Suppressor macrophage (primary cell): ENCODE measurements around the gene RBFOX2.

Experiments used
- DNase-seq, 4 experiments: peaks; one replicate each; pipeline ENCODE4 v3.0.0-alpha.2; 2020 to 2022

RBFOX2 gene

GRCh38 chr22:35894937-35895708, 133.5 kb downstream of the RBFOX2 start:
- no peak for DNase-seq

DNA sequence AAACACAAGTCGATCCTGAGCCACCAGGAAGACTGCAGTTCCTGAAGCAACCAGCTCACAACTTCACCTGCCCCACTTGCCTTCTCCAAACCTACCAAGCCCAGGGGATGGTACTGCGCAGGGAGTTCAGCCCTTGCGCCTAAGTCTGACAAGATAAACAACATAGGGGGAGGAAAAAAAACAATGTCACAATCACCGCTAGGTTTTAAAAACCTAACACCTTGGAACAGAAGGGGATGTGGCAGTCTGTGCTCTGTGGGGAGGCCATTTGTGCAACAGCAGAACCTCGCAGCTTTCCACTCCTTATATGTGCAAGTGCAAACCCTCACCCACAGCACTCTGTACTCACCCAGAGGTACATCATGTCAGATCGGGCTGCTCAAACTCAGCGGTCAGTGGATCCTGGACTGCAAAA, 134.2 kb downstream of the RBFOX2 start:
- no peak for DNase-seq

DNA sequence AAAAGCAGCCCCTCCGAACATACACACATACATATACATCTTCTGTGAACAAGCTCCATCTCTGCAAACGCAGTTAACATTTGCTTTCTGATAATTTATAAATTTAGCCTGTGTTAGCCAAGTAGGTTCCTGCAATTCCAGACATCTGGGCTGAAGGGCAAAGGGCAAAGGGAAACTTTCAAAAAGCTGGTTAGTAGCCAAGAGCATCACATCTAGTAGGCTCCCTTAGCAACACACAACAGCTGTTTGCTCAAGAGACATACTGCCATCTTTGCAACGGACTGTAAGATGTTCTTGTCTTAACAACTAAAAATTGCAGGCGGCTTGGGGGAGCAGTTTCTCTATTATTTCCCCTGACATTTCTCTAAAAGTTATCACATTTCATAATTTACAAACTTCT, 134.9 kb downstream of the RBFOX2 start:
- DNase-seq, result no peak

GRCh38 chr22:35892192-35892591, 136.4 kb downstream of the RBFOX2 start:
- no peak for DNase-seq

GRCh38 chr22:35891442-35891841, 137.2 kb downstream of the RBFOX2 start:
- DNase-seq, result no peak

- DNase-seq, result no peak
These were observed 139.6 kb downstream of the RBFOX2 start for GRCh38 chr22:35889071-35889470.

DNA sequence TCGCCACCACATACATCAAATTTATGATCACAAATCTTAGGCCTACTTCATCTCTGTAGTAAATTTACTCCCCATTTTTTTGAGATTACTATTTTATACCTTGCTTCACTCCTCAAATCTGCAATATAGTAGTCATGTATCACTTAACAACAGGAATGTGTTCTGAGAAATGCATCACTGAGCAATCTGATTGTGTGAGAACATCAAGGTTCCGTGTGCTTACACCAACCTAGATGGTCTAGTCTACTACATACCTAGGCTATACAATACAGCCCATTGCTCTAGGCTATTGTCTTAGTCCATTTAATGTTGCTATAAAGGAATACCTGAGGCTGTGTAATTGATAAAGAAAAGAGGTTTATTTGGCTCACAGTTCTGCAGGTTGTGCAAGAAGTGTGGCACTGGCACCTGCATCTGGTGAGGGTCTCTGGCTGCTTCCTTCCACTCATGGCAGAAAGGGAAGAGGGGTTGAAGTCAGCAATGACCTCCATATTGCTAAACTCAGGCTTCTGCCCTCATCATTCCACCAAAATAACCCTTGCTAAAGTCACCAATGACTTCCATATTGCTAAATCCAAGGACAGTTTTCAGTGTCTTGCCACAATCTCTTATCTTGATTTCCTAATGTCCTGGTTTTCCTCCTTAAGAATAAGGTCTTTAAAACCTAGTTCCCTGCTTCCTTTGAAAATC, 140.3 kb downstream of the RBFOX2 start:
- DNase-seq, result no peak

DNA sequence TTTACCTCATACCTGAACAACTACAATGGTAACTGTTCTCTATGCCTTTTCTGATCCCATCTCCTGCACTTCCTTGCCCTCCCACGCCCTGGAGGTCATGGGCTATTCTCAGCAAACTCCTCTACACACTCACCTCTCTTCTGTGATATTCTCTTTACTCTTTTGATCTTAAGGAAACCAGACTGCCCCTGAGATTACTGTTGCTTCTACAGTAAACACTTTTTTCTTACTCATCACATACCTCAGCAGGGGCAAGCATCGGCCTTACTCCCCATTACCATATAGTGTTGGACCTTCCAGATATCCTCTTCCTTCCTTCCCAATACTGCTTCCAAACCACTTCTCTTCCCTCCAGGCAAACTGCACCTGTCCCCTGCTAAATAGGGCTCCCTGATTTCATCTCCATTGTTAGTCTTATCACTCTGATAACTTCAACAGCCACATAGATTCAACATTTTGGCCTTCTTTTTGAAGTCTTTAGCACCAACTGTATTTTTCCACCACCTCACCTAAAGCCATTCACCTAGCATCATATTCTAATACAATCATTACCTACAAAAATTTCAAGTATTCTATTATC, 141.2 kb downstream of the RBFOX2 start:
- DNase-seq, result no peak

- DNase-seq, result no peak
These were observed 142.3 kb downstream of the RBFOX2 start for GRCh38 chr22:35886309-35886708.

- DNase-seq, result no peak
These were observed 144.1 kb downstream of the RBFOX2 start for GRCh38 chr22:35884529-35884928.

GRCh38 chr22:35883031-35883620, 145.5 kb downstream of the RBFOX2 start:
- DNase-seq, result no peak

DNA sequence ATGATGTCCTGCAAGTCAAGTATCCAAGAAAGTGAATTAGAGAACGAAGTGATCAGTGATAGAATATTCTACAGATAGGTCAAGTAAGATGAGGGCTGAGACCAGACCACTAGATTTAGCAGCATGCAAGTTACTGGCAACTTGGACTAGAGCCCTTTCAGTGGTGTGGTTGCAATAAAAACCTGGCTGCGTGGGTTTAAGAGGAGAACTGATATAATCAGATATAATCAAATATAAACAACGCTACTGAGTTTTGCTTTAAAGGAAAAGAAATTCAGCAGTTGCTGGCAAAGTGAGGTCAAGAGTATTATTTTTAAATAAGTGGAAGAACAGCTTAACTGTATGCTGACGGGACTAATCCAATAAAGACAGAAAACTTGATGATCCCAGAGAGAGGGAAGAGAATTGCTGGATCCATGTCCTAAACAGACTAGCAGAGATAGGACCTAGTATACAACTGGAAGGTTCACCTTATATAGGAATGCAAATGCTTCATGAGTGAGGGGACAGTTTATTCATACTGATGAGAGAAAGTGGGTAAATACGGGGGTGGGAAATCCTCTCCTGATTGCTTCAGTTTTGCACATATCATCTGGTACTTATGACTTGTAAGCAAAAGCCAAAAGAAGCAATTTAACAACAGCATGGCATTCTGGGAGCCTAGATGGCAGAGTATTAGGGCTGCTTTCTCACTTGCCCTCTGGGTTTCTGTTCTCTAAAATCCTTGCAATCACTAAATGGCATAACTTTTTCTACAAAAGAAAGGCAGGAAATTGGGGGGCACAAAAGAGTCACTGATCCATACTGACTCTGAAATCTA, 146.2 kb downstream of the RBFOX2 start:
- no peak for DNase-seq

DNA sequence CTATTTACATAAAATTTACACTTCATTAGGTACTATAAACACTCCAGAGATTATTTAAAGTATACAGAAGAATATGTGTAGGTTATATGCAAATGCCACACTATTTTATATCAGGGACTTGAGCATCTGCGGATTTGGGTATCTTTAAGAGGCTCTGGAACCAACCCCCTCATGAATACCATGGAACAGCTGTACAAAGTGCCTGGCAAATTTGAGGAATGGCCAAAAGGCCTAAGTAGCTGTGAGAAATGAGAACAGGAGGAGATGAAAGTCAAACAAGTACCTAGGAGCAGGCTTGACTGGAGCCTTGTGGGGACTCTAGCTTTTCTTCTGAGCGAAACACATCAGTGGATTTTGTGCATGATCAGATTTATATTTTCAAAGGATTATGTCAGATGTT, 149.3 kb downstream of the RBFOX2 start:
- DNase-seq, result no peak

GRCh38 chr22:35873426-35873825, 155.2 kb downstream of the RBFOX2 start:
- no peak for DNase-seq

GRCh38 chr22:35872451-35872850, 156.2 kb downstream of the RBFOX2 start:
- no peak for DNase-seq

DNA sequence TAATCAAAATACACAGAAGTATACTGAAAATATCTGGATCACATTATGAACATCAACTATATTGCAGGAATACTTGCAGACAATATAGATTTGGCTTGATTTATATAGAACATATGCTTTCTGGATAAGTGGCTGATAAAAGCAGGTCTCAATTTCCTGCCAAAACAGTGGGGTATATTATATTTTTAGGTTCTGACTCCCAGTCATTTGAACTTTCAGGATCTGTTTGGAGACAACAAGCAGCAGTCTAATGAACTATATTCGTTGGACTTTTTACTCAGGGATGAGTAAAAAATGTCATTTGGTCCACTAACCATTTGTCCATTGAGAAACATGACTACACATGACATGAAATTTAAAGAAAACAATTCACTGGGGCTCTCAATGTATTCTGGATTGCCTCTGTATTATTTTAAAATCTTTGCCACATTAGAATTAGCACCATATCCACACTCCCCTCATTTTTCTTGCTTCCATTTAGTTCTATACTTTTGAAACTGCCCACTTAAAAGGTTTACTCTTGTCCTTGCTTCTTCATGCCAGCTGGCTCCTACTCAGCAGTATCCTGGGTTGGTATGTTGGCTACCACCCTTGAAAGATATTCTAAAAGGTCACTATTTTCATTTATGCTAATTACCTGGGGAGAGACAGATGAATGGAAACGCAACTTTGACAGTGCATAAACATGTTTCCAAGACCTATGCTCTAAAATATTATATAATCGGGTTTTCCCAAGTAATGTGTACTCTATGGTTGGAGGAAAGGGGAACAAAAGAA, 157.9 kb downstream of the RBFOX2 start:
- no peak for DNase-seq

DNA sequence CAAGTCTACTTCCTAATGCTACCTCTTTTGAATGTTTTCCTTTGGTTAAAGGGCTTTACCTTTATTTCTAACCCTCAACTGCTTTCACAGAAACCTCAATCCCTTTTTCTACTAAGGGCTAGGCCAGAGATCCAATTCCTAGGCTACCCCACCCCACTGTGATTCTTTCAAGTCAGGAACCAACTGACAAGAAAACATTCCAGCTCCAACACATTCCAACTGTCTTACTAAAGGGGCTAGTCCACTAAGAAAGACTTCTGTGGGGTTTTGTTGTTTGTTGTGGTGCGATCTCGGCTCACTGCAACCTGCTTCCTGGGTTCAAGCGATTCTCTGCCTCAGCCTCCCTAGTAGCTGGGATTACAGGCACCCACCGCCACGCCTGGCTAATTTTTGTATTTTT, 159.7 kb downstream of the RBFOX2 start:
- no peak for DNase-seq

DNA sequence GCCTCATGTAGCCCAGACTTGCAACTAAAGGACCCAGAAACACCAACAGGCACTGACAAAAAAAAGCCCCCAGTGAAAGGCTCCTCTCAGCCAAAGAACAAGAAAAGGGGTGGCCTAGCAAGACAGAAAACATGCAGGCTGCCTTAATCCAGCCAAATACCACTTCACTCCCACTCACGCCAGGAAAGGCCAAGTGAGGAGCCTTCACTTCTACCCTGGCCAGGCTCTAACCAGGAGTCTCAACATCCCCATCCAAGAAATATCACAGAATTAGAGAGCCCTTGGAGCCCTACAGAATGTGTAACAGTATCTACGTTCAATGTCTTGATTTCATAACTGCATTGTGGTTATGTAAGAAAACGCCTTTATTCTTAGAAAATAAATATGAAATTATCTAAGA, 162.0 kb downstream of the RBFOX2 start:
- no peak for DNase-seq

GRCh38 chr22:35864545-35865165, 164.0 kb downstream of the RBFOX2 start:
- no peak for DNase-seq

DNA sequence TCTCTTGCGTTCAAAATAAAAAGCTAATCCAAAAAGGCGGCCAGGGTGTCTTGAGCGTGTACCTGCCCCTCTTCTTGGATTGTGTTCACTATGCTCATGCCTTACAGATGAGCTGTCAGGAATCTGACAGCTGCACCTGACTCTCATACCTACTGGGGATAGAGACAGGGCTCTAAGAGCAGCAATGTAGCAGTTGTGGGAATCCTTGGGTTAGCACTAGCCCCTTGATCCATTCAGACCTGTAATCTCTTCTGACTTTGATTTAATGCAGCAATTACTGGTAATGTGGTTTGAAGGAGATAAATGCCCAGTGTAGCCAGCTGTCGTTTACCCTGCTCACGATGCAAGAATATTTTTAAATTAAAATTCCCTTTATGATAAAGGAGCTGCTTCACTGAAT, 165.2 kb downstream of the RBFOX2 start:
- no peak for DNase-seq

DNA sequence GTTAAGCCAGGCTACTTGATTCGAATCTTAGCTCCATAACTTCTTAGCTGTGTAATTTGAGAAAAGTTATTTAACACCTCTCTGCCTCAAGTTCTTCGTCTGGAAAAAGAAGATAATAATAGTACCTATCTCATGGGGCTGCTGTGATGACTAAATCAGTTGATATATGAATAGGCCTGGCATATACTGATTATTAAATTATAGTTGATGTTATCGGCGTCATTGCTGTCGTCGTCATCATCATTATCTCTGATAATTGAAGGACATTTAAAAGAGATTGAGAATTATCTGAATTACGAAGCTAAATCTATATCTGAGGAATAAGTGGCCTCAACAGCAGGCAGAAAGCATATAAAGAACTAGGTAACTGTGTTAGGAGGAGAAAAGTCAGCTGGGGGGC, 165.9 kb downstream of the RBFOX2 start:
- no peak for DNase-seq
